Heart left ventricle (tissue), 16 donors: ENCODE data around the gene RTN4RL2. TPM values are rescaled to one million over a fixed set of nuclear protein-coding genes. Genes with fewer than 3 reads are reported as not detected.

Experiments
- ATAC-seq, 4 donors: fragments of 200-7000 bp; cut with Tn5 transposase; one replicate each; pipeline ENCODE4 v1.9.1; 2020 to 2022; ENCODE audit warnings: moderate library complexity in 4 of 4, mild to moderate bottlenecking in 3 of 4, moderate number of reproducible peaks in 1 of 4
- DNase-seq, 5 donors: peaks; one replicate each; pipeline ENCODE4 v3.0.0-alpha.2; 2020
- H3K27ac ChIP-seq, 12 donors: fragments of 200-600 bp; sonication (generic) in 4 of 12; one replicate each; pipeline versions ENCODE4 v1.5.0 to v1.8.0; 2016 to 2022; ENCODE audit warnings: mild to moderate bottlenecking in 2 of 12
- H3K27me3 ChIP-seq, 9 donors: fragments of 200-600 bp; sonication (generic) in 2 of 9; one replicate each; pipeline versions ENCODE4 v1.5.1 to v1.8.0; 2016 to 2022; ENCODE audit warnings: mild to moderate bottlenecking in 3 of 9
- H3K36me3 ChIP-seq, 9 donors: fragments of 200-600 bp; sonication (generic) in 2 of 9; one replicate each; pipeline versions ENCODE4 v1.5.0 to v1.8.0; 2018 to 2022; ENCODE audit warnings: mild to moderate bottlenecking in 2 of 9
- H3K4me1 ChIP-seq, 12 donors: fragments of 200-600 bp; sonication (generic) in 4 of 12; one replicate each; pipeline versions ENCODE4 v1.5.0 to v1.8.0; 2016 to 2022; ENCODE audit warnings: mild to moderate bottlenecking in 3 of 12
- H3K4me3 ChIP-seq, 12 donors: fragments of 200-600 bp; sonication (generic) in 4 of 12; one replicate each; pipeline versions ENCODE4 v1.5.0 to v1.8.0; 2017 to 2022; ENCODE audit warnings: mild to moderate bottlenecking in 9 of 12, moderate library complexity in 4 of 12
- H3K9me3 ChIP-seq, 12 donors: fragments of 200-600 bp; sonication (generic) in 4 of 12; one replicate each; pipeline versions ENCODE4 v1.5.0 to v1.8.0; 2016 to 2022; ENCODE audit warnings: mild to moderate bottlenecking in 1 of 12
- CTCF ChIP-seq, 12 donors: fragments of 200-600 bp; sonication (generic) in 4 of 12; IDR thresholded peaks; one replicate each; pipeline versions ENCODE4 v1.5.0 to v1.8.0; 2018 to 2022; ENCODE audit warnings: antibody characterized with exemption in 12 of 12, mild to moderate bottlenecking in 5 of 12
- POLR2A ChIP-seq, 2 donors: fragments of 450-650 bp; IDR thresholded peaks; one replicate each; pipeline ENCODE4 v1.6.1; 2017; ENCODE audit warnings: antibody characterized with exemption in 2 of 2, mild to moderate bottlenecking in 2 of 2, moderate library complexity in 2 of 2
- WGBS, 4 donors: extraction: QIAGEN DNeasy Blood & Tissue Kit in 2 of 4; methylation state at CpG; one replicate each; pipeline versions ENCODE4 v1.1.5 to v1.1.7; 2013 to 2018; 5-methylcytosine and 5-hydroxymethylcytosine counted together
- intact Hi-C, 10 donors: fragments of 100-400 bp; cut with DNase I; formaldehyde crosslinking; loops; one replicate each; pipeline versions ENCODE4 v1.11.1 to v1.14.2; 2022
- polyA plus RNA-seq, 2 donors: library from polyadenylated mRNA; stranded (reverse); fragments of 200-250 nt; gene quantifications; one replicate each; pipeline ENCODE4 v1.2.3, GENCODE V29; 2013
- total RNA-seq, 9 donors: library from RNA; depleted of rRNA in 2 of 9; stranded (reverse); fragments of >200 nt in 2 of 9; fragmentation: NEBNext Ultra II Directional in 3 of 9; extraction: Animal tissue kit (Norgen Biotek cat#: 25700) in 3 of 9; gene quantifications; one replicate each; pipeline versions ENCODE4 v1.1.0 to v1.2.4, GENCODE V29; 2016 to 2023
- donor health status: ischemic (EF 13 %, LVEDD 7.1; RV severe dilation, severe dysfunction).
- donor health status: healthy with polysubstance abuse.
- donor health status: DM: no; HTN: yes; CAD: no.
- donor health status: DM: no; HTN: no; CAD: no.
- donor health status: ischemic (EF 25% LVEDD 6.9; RV normal size, moderate dysfunction).
- donor health status: ischemic (EF 25% LVEDD 5.7; RV mildly dilated, moderate dysfunction).
- donor health status: healthy.
- donor health status: DM: yes; HTN: yes; CAD: no.
- donor health status: ischemic (EF 35%, LVEDD 5.7; RV mildly dilated, moderate dysfunction).
- donor health status: nonischemic (EF 11% LVEDD 7.7; RV severe dilation, severe dysfunction).
- donor health status: DM: yes; HTN: yes; CAD: no.
- donor health status: PGD.
- donor health status: ischemic (EF 29% LVEDD 5.4; RV normal size, mild dysfunction).
- donor health status: nonischemic (EF 23%, LVEDD 6.1; RV moderate dilation, normal function).

Gene RTN4RL2
- total and polyA plus RNA-seq, 11 donors, result 0.58 to 2.1 (median 1.1) TPM

GRCh38 chr11:57493507-57494503, 33.5 kb downstream of the RTN4RL2 start:
- peak; percentile 76 to 92 (median 88) for TF ChIP-seq CTCF (IDR thresholded peaks at IDR 0.05)
- TF ChIP-seq POLR2A (IDR thresholded peaks at IDR 0.05), result no peak
- no peaks in the 10 kb centered on the region for H3K9me3 ChIP-seq
- WGBS, 4 donors, result 65 to 79% (median 75%) methylated on average over 8 to 15 of the region's 15 CpGs
- peaks cover 0 to 5% (median 3%) of the 10 kb centered on the region in 12 donors for H3K4me1 ChIP-seq
- H3K4me3 ChIP-seq, result no peak overlapping the region
- peaks cover 0 to 35% (median 12%) of the 10 kb centered on the region in 9 donors for H3K36me3 ChIP-seq
- H3K27me3 ChIP-seq, result no peaks in the 10 kb centered on the region
- ATAC-seq (peak; percentile 52 to 65 (median 62)), DNase-seq (peak; percentile 39 to 81 (median 53))
- intact Hi-C loops, result loop anchor here in 9 of 10 donors (1.0 to 10.0 kb wide), 4 partner anchors 33 to 151 kb away; partner anchors contain the start of gene YPEL4 (in 1 of the 9)
- H3K27ac ChIP-seq, result no peak overlapping the region

- ATAC-seq, result no peak
- DNase-seq, result no peak
- Histone ChIP-seq H3K36me3 (peaks cover 0 to 13% (median 3%) of the 10 kb centered on the region in 9 donors), H3K9me3 (no peaks in the 10 kb centered on the region), H3K27me3 (no peaks in the 10 kb centered on the region), H3K4me3 (no peak overlapping the region), H3K27ac (no peak overlapping the region), H3K4me1 (peaks cover 5 to 27% (median 19%) of the 10 kb centered on the region in 12 donors)
- TF ChIP-seq POLR2A (IDR thresholded peaks at IDR 0.05) (no peak), CTCF (IDR thresholded peaks at IDR 0.05) (no peak)
- 80 to 87% (median 83%) methylated on average over 9 of the region's 9 CpGs for WGBS, 4 donors
- intact Hi-C loops, result loop anchor here in 1 of 10 donors (10.0 kb wide), 1 partner anchor 149 kb away; the partner anchor contains the start of gene YPEL4
Measured at GRCh38 chr11:57496109-57496820, 35.9 kb downstream of the RTN4RL2 start.

- intact Hi-C loops, result loop anchor here in 2 of 10 donors (2.0 to 10.0 kb wide), 4 partner anchors 17 to 147 kb away; partner anchors contain the start of genes SLC43A1 (in 1 of the 2), TIMM10 (in 1 of the 2) and YPEL4 (in 1 of the 2)
- ATAC-seq (no peak), DNase-seq (no peak)
- Histone ChIP-seq H3K36me3 (peaks cover 0 to 15% (median 0%) of the 10 kb centered on the region in 9 donors), H3K27me3 (no peaks in the 10 kb centered on the region), H3K4me1 (peaks cover 5 to 35% (median 20%) of the 10 kb centered on the region in 12 donors), H3K27ac (no peak overlapping the region), H3K9me3 (no peaks in the 10 kb centered on the region), H3K4me3 (no peak overlapping the region)
- WGBS, 4 donors, result 94 to 97% (median 96%) methylated on average over 15 of the region's 15 CpGs
- TF ChIP-seq POLR2A (IDR thresholded peaks at IDR 0.05) (no peak), CTCF (IDR thresholded peaks at IDR 0.05) (no peak)
Measured at GRCh38 chr11:57497303-57498247, 37.2 kb downstream of the RTN4RL2 start.
